ENCODE measurements around the gene GPR160.

Gene GPR160

DNA sequence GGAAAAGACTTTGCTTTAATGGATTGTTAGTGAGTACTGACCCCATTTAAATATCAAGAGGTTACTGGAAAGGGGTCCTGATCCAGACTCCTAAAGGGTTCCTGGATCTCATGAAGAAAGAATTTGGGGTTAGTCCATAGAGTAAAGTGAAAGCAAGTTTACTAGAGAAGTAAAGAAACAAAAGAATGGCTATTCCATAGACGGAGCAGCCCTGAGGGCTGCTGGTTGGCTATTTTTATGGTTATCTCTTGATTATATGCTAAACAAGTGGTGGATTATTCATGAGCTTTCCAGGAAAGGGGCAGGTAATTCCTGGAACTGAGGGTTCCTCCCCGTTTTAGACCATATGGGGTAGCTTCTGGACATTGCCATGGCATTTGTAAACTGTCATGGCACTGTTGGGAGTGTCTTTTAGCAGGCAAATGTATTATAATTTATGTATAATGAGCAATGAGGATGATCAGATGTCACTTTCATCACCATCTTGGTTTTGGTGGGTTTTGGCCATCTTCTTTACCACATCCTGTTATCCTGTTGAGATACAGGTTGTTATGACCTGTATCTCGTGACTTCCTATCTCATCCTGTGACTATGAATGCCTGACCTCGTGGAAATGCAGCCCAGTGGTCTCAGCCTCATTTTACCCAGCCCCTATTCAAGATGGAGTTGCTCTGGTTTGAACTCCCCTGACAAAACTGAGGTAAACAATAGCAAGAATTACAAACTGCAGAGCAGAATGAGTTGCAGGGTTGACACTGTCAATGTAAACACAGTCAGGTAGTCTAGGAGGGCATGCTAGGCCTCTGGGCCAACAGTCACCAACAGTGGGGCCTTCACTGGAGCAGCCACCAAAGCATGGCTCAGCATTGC, 10.3 kb upstream of the GPR160 start:
- FAIRE-seq, result no peak

DNA sequence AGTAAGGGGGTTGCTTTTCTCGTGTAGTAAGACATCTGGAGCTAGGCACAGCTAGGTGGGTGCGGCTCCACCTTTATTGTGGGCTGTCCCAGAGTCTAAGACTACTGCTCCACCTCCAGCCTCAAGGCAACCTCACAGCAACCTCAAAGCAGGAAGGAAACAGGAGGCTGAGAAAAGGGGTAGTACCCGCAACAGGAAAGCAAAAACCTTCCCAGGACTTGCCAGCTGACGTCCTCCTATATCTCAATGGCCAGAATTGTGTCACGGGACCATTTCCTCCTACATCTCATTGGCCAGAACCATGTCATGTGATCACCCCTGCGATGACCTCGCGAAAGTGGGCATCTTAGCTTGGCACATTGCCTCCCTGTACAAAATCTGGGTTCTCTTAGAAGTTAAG, 4.3 kb upstream of the GPR160 start:
- no peak for FAIRE-seq

DNA sequence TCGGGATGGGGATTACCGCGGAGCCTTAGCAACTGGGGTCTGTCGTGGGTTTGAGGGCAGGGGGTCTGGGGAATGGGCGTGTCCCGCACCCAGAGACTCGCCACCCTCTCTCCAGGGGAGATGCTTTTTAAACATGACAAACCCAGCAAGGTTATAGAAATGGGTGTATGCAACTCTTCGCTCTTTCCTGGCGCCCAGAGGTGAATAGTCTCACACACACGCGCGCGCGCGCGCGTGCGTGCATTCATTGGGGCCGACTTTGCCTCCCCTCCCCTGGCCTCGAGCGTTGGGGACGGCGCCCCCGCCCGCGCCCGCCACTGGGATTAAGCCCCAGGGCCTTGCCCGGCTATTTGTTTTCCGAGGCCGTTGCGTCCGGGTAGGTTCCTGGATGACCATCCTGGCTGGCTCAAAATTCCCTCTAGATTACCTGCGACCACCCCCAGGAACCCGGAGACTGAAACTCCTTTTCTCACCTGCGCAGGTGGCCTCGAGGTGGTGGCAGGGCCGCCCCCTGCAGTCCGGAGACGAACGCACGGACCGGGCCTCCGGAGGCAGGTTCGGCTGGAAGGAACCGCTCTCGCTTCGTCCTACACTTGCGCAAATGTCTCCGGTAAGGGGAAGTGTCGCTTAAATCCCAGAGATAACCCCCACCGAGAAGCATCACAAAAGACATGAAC, 777 bp downstream of the GPR160 start:
- no peak for FAIRE-seq

DNA sequence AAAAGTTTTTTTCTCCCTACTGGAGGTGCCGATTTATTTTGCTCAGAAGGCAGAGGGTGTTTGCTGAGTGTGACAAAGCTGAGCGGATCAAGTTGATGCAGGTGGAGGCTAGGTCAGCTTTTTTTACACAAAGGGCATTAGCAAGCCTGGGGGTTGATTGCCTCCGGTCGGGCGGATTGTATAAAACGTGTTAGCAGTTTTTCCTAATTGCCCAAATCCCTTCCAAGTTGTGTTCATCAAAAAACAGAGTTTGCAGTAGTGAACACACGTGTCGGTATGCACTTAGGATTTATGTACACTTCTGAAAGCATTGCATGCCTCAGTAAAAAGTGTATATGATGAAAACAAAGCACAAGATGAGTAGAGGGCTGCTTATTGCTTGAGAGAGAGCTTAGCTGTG, 2.6 kb downstream of the GPR160 start:
- no peak for FAIRE-seq

DNA sequence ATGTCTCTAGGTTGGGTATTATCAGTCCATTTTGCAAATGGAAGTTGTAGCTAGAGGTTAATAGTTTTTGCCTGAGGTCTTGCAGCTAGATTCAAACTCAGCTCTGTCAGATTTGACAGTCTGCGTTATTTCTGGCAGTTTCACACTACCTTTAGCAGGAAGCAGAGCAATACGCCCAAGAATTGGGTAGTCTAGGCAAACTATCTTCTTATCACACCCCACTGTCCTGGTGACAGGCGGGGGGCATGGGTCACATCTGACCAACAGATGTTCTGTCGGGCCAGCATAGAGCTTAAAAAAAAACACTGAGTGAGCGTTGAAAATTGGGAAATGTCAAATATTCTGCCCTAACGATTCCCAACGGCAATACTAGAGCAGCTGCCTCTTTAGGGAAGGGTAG, 5.7 kb downstream of the GPR160 start:
- no peak for FAIRE-seq

DNA sequence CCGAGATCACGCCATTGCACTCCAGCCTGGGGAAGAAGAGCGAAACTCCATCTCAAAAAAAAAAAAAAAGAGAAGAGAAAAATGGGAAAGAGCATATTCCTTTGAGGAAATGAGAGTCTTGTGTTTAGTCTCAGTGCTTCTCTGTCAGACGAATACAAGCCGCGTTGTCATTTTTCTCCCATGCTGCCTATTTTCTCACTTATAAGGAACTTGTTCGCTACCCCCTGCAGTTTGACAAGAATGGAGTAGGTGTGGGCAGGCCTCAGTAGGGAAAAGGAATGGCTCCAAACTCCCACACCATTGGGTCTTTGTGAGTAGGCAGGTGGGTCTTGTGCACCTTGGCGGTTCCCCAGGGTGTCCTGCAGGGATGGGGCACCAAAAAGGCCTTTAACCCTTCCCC, 6.5 kb downstream of the GPR160 start:
- no peak for FAIRE-seq

DNA sequence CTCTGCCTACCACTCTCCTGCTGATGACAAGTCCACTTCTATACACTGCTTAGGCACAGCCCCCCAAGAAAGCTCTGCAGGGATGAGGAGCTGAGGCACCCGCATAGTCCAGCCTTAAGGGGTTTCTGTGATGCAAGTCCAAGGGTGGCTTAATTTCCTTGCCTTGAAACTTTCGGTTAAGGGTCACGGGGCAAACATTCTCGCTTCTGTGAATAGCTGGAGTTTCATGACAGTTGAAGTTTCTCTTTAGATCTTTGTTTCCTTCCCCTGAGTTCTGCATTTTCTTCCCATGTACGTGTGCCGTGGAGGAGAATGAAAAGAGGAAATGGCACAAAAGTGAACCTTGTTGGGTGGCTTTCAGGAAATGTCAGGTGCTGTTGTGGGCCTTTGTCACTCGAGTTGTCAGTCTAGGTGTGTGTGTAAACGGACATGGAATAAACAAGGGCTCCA, 7.0 kb downstream of the GPR160 start:
- no peak for FAIRE-seq

DNA sequence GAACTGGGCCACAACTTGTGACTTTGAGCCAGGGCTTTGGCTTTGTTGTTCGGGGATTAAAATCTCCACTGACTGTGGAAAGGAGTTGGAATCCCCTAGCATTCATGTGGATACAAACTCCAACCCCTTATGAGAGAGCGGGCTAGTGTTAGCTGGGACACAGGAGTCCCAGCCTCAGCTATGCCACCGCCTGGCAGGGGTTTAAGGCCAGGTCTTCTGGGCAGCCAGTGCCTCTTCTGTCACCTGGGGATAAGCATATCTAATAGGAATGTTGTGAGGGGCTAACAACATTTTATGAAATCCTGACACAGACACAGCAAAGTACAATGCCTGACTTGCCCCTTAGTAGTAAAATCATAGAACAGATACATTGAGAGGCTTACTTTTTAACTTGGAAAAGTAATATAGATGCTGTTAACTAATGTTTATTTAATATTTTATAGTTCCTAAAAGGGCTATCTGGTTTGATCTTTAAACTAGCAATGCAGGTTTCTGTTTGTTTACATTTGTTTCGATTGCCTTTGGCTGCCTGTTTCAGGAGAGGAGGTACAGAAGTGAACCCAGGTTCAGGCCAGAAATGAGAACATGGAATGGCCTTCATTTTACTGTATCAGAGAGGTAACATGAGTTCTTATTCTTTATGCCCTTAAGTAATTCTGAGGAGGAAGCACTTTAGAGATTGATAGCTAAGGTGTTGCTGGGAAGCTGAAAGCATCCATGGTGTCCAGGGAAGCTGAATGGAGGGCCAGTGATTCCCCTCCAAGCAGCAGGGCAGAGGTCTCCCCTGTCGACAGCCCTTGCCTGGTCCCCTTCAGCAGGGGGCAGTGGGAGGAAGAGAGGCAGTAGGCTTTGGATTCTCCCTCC, 8.7 kb downstream of the GPR160 start:
- no peak for FAIRE-seq

DNA sequence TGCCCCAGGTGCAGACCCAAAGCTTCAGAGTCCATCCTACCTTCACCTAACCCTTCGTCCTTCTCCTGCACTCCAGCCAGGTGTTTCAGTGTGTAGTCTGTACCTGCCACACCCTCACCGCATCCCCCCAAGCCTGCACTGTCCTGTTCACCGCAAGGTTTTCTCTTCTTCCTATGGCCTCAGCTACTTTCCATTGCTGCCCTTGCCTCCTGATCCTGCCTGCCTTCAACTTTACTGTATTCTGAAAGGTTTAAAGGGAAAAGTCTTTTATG, 9.3 kb downstream of the GPR160 start:
- FAIRE-seq, result no peak

DNA sequence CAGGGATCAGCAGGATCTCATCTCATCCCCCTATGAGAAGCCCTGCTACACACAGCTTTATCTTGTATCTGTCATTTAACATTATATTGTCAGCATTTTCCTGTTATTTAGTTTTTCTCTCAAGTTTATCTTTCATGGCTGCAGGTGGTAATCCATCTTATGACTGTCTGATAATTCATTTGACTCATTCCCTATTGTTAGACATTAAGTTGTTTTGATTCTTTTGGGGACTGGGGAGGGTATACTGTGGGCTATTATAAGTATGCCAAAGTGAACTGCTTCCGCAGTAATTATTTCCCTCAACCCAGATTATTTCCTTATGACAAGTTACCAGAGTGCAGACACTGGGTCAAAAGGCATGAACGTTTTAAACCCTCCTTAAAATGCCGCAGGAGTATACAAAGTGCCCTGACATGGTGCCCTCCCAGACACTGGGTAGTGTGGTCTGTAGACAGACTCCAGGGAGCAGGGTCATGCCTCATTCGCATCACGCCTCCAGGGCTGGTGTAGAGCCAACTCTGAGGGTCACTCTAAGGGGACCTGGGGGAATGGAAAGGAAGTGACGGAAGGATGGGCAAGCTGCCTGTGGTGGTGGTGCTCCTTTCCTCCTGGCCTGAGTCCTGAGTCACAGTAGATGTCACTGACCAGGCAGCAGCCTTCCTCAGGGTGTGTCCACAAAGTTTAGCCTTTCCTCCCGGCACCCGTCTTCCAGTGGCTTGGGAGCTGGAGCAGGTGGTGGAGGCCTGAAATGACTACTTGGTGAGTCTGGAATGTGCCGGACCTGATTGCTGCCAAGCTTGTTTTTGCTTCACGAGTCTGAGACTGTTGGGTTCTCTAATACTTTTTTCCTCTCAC, 11.6 kb downstream of the GPR160 start:
- no peak for FAIRE-seq

DNA sequence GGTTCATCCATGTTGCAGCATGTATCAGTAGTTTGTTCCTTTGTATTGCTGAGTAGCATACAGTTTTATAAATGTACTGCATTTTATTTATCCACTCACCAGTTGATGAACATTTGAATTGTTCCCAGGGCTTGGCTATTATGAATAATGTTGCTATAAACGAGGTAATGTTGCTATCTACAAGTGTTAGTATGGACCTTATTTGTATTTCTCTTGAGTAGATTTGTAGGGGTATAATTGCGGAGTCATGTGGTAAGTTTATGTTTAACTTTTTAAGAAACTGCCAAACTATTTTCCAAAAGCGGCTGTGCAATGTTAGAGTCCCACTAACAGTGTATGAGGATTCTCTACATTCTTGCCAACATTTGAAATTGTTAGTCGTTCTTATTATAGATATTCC, 13.0 kb downstream of the GPR160 start:
- no peak for FAIRE-seq

DNA sequence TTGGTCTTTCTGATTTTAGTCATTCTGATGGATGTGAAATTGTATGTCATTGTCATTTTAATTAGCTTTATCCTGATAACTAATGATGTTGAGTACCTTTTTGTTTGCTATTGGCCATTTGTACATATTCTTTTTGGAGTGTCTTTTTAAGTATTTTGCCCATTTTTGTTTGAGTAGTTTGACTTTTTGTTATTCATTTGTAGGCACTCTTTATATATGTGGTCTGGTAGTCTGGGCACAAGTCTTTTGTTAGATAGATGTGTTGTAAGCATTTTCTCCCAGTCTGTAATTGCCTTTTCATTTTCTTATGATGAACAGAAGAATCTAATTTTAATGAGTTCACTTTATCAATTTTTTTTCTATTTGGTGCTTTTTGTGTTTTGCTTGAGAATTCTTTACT, 14.6 kb downstream of the GPR160 start:
- FAIRE-seq, result no peak

DNA sequence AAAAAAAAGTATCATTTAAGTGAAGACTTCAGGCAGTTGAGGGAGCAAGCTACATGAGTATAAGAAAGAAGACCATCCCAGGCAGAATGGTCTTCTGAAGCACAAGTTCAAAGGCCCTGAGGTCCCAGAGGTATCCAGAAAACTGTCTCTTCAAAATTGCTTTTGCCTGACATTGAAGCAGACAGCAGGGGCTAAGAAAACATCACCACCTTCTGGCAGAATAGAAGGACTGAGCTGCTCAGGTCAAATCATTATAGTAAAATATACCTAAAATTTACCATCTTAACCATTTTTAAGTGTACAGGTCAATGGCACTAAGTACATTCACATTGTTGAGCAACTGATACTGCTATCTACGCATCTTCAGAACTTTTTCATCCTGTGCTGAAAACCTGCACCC, 16.4 kb downstream of the GPR160 start:
- FAIRE-seq, result no peak

DNA sequence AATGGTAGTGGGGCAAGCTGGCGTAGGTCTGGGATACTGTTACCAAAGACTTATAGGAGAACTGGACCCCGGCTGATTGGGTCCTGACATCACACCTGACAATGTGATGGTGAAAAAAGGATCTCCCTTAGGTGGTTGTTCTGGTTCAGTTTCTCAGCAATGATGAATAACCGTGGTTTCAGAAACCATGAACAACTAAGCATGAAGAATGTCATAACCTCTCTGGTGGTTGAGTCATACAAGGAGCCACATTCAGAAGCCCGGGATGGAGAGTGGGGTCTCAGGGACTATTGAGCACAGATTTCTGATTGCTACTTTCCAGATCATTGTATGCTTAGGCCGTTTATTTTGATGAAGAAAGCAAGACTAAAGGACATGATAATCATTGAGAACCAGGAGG, 17.4 kb downstream of the GPR160 start:
- FAIRE-seq, result no peak

DNA sequence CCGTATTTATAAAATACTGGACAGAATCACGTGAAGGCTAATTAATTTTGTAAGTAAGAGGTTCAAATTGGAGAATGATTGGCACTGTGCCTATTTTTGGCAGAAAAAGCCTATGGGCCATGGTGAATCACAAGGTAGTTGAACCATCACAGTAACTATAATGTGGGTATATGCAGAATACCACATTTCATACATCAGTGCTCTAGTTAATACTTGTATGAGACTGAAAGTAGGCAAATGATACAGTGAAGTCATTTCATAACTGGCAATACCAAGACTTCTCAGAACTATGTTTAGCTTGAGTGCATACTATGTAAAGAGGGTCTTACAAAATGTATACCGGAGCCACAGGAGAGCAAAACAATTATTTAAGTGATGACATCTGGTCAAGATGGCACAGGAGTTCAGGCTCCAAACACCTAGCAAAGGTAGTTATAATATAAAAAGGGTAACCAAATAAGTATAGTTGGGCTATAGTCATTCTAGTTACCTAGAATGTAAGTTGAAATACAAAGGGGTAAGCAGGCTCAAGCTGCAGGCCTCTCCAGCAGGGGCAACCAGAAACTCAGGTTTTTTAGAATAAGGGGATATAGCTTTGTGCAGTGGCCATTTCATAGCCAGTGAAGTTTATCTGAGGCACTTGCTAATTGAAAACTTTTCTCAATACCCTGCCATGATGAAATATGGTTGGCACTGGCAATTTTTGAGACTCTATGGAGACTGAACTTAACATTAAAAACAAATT, 19.1 kb downstream of the GPR160 start:
- FAIRE-seq, result no peak

DNA sequence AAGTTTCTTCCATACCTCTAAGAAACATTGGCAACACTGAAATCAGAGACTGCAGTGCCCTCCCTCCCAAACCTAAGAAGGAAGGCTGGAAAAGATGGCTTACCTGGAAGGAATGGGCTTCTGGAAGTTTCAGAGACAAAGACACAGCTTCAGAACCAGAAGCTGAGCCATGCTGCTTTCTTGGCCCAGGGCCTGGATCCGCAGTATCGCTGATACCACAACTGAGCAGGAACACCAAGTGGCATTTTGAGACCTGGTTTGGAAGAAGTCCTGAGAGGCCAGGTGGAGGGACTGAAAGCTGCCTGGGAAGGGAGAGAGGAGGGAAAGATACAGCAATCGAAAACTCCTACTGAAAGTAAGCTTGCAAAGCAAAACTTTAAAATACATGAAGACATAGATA, 19.8 kb downstream of the GPR160 start:
- FAIRE-seq, result no peak

DNA sequence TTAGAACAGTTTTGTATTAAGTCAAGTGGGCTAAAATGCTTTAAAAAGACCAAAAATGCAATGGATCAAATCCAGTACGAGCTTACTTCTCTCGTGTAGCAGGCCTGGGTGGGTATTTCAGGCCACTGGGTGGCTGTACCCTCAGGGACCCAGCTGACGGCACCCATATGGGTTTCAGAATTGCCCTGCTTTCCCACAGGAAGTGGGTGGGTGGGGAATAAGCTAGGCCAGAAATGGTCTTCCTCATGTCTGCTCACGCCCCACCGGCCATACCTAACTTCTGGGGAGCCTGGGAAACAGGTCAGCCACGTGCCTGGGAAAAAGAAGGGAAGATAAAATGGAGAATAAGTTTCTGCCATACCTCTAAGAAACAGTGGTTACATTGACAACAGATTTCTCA, 20.3 kb downstream of the GPR160 start:
- no peak for FAIRE-seq

DNA sequence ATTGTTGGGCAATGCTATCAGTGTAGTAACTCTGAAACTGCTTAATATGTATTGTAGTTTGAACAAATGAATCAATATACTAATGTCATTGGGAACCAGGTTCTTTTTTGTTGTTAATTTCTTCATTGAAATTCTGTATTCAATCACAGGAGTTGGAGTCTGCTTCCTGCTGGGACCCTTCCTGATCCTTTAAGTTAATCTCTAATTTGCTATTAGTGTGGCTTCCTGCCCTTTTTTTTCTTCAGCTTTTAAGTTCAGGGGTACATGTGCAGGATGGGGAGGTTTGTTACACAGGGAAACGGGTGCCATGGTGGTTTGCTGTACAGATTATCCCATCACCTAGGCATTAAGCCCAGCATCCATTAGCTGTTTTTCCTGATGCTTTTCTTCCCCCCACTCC, 21.7 kb downstream of the GPR160 start:
- FAIRE-seq, result no peak

DNA sequence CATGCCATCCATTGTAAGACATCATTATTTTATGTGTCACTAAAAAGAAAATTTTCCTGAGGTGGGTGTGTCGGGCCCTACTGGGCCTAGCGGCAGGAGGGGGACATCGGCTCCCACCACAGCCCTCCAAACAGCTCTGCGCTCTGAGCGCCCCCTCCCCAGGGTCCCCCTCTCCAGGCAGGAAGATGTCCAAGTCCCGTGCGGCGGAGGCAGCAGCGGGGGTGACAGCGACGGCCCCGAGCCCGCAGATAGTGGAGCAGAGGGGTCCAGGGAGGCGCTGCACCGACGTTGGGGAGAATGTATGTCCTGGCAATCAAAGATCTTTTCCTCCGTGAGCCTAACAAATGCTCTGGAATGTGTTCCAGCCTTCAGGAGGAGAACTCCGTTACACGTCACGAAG, 24.3 kb downstream of the GPR160 start:
- FAIRE-seq, result no peak

DNA sequence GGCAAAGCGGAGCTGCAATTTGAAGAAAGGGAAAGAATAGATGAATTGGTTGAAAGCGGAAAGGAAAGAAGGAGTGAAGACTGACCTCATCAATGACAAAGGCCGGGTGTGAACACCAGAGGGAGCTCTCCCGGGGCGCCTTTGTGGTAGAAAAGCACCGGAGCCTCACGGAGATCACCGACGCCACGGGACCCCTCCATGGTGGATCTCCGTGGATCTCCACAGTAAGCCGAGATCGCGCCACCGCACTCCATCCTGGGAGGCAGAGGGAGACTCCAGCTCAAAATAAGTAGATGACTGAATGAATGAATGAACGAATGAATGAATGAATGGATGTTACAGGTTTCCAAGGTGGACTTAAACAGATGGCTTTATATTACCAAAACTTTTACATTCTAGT, 25.0 kb downstream of the GPR160 start:
- no peak for FAIRE-seq

DNA sequence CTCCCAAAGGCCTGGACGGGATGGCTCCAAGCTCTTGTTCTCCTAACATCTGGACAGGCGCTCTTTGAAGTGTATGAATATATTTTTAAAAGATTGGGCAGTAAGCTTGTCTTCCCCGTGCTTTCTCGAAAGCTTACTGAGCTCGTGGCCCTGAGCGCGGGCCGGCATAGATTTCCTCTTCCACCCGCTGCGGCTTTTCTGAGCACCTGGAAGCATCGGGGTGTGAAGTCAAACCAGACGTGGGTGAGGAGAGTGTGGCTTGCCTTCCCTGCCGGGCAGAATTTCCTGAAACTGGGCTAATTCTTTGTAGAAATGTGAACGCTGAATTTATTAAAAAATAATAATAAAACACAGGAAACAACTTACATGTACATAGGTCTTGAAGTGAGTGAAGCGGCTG, 25.9 kb downstream of the GPR160 start:
- FAIRE-seq, result no peak

DNA sequence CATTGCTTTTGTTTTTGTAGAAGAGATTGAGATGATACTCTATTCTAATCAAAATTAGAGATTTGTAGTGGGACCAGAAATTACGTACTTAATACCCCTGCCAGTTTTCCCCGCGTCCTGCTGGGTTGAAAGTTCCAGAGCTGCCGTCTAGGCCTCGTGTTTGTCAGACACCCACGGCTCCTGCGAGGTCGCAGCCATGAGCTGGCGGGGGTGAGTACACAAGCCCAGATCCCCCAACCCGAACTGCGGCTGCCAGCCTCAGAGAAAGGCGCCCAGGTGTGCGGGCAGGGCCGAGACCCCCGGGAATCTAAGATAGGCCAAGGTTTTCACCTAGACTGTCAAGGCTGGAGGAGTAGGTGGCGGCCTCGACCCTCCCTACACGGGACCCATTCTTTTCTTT, 26.3 kb downstream of the GPR160 start:
- no peak for FAIRE-seq

Data from G401.6 (cell line).